Naive thymus-derived CD4-positive, alpha-beta T cell (primary cell): ENCODE results near the gene YAE1. TPM values are rescaled to one million over a fixed set of nuclear protein-coding genes. Genes with fewer than 3 reads are reported as not detected.
A peak's percentile ranks its signal among the peaks of the same experiment; 100 is the strongest.

ENCODE experiments used
- ATAC-seq: fragments of 150-1000 bp; cut with Tn5 transposase; 2 replicates; pipeline ENCODE4 v1.10.0; 2021; ENCODE audit warnings: mild to moderate bottlenecking, moderate library complexity
- CTCF ChIA-PET: fragments of 350-600 bp; sonication (Branson Sonifier 250); formaldehyde crosslinking; loops from one replicate; lab custom pipeline; 2021; ENCODE audit warnings: antibody characterized with exemption; lab: Charles Lee
- POLR2A ChIA-PET: fragments of 350-600 bp; sonication (Branson Sonifier 250); formaldehyde crosslinking; loops from one replicate; lab custom pipeline; 2021; ENCODE audit warnings: antibody characterized with exemption, inconsistent platforms; lab: Charles Lee
- DNase-seq, 9 donors: peaks; one replicate each; pipeline versions ENCODE4 v3.0.0 to v3.0.0-alpha.2; 2020 to 2022; ENCODE audit warnings: mixed read lengths in 1 of 9
- H3K27ac ChIP-seq: one replicate; pipeline ENCODE4 v1.7.0; 2013; ENCODE audit warnings: mild to moderate bottlenecking, low read depth, low read length, moderate library complexity
- H3K27me3 ChIP-seq, 2 donors: one replicate each; pipeline ENCODE4 v1.7.0; 2013; ENCODE audit warnings: low read length in 2 of 2, mild to moderate bottlenecking in 2 of 2, moderate library complexity in 2 of 2; ENCODE audit not compliant: control insufficient read depth in 2 of 2, insufficient read depth in 2 of 2
- H3K36me3 ChIP-seq, 3 experiments: 1 replicate in 2 of 3; 2 replicates in 1 of 3; pipeline ENCODE4 v1.7.0; 2013; ENCODE audit warnings: low read length in 3 of 3, mild to moderate bottlenecking in 3 of 3, moderate library complexity in 1 of 3; ENCODE audit not compliant: insufficient read depth in 3 of 3, control insufficient read depth in 2 of 3
- H3K4me1 ChIP-seq, 2 donors: one replicate each; pipeline ENCODE4 v1.7.0; 2013; ENCODE audit warnings: low read length in 2 of 2, mild to moderate bottlenecking in 2 of 2, moderate library complexity in 1 of 2; ENCODE audit not compliant: control insufficient read depth in 2 of 2, insufficient read depth in 2 of 2
- H3K4me3 ChIP-seq: 2 replicates; pipeline ENCODE4 v1.7.0; 2013; ENCODE audit warnings: mild to moderate bottlenecking, low read length
- H3K9me3 ChIP-seq, 3 experiments: 1 replicate in 2 of 3; 2 replicates in 1 of 3; pipeline ENCODE4 v1.7.0; 2013; ENCODE audit warnings: low read length in 3 of 3; ENCODE audit not compliant: control insufficient read depth in 2 of 3
- H3K27ac Mint-ChIP-seq, 9 donors: one replicate each; pipeline ENCODE4 v1.8.0; 2020 to 2022; ENCODE audit warnings: mixed read lengths in 9 of 9, mild to moderate bottlenecking in 8 of 9, moderate library complexity in 5 of 9, inconsistent platforms in 2 of 9
- H3K27me3 Mint-ChIP-seq, 5 donors: one replicate each; pipeline ENCODE4 v1.8.0; 2021 to 2022; ENCODE audit warnings: mixed read lengths in 5 of 5, mild to moderate bottlenecking in 1 of 5
- H3K36me3 Mint-ChIP-seq, 5 donors: one replicate each; pipeline ENCODE4 v1.8.0; 2020 to 2022; ENCODE audit warnings: mixed read lengths in 5 of 5, mild to moderate bottlenecking in 3 of 5, inconsistent platforms in 1 of 5
- H3K4me1 Mint-ChIP-seq, 7 donors: one replicate each; pipeline ENCODE4 v1.8.0; 2020 to 2022; ENCODE audit warnings: mixed read lengths in 7 of 7, mild to moderate bottlenecking in 3 of 7, inconsistent platforms in 1 of 7
- H3K4me3 Mint-ChIP-seq, 10 donors: one replicate each; pipeline ENCODE4 v1.8.0; 2020 to 2022; ENCODE audit warnings: mild to moderate bottlenecking in 10 of 10, mixed read lengths in 10 of 10, moderate library complexity in 6 of 10, inconsistent platforms in 2 of 10
- H3K9me3 Mint-ChIP-seq, 11 donors: one replicate each; pipeline ENCODE4 v1.8.0; 2020 to 2022; ENCODE audit warnings: mixed read lengths in 11 of 11, mild to moderate bottlenecking in 4 of 11, inconsistent platforms in 1 of 11, moderate library complexity in 1 of 11
- intact Hi-C, 2 donors: fragments of 100-400 bp; cut with micrococcal nuclease; formaldehyde crosslinking; loops; one replicate each; pipeline ENCODE4 v1.15.1; 2023
- polyA plus RNA-seq, 2 donors: library from polyadenylated mRNA; unstranded; fragments of 300-500 nt; fragmentation: Illumina TruSeq; gene quantifications; one replicate each; pipeline ENCODE4 v1.2.3, GENCODE V29; 2021
- total RNA-seq, 6 experiments: library from RNA in 5 of 6; stranded (reverse) in 5 of 6; gene quantifications; 1 replicate in 5 of 6; 2 replicates in 1 of 6; pipeline ENCODE4 v1.2.3 and lab custom pipeline; 2021 to 2026

YAE1 gene
- total and polyA plus RNA-seq, 7 experiments from 2014 or later = 10.2 to 34.2 (median 18.9) TPM

DNA sequence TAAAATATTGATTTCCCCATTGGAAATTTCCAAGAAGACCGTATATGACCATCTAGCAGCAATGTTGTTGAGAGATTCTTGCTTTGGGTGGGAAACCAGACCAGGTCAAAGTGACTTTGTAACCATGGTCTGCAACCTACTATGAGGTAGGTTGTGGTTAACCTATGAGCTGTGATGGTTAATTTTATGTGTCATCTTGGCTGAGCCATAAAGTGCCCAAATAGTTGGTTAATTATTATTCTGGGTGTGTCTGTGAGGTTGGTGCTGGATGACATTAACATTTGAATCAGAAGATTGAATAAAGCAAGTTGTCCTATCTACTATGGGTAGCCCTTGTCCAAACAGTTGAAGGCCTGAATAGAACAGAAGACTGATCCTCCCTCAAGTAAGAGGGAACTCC, 38.9 kb downstream of the YAE1 start:
- peak overlapping the region in 1 of 10 donors; percentile 11 for H3K4me3 Mint-ChIP-seq
- H3K27ac Mint-ChIP-seq = peak overlapping the region in 7 of 9 donors; percentile 60 to 90 (median 78)
- peaks cover 0 to 12% (median 4%) of the 10 kb centered on the region in 11 donors for H3K9me3 Mint-ChIP-seq
- DNase-seq (no peak), ATAC-seq (no peak)
- H3K36me3 ChIP-seq = no peaks in the 10 kb centered on the region
- H3K27me3 Mint-ChIP-seq = peaks cover 0 to 16% (median 6%) of the 10 kb centered on the region in 5 donors
- peaks cover 0 to 22% of the 10 kb centered on the region in 2 donors for H3K4me1 ChIP-seq
- H3K36me3 Mint-ChIP-seq = peaks cover 0 to 18% (median 4%) of the 10 kb centered on the region in 5 donors
- POLR2A ChIA-PET = interaction anchor here (0.8 to 1.8 kb wide), 4 partner anchors 16 to 1214 kb away, joined by 3 to 10 read pairs (median 4); partner anchors contain the start of gene RALA
- H3K9me3 ChIP-seq = no peaks in the 10 kb centered on the region
- intact Hi-C loops = loop anchor here in 1 of 2 donors (1.0 to 10.0 kb wide), 2 partner anchors 16 to 1430 kb away; partner anchors contain the start of gene STARD3NL
- H3K27ac ChIP-seq = peak overlapping the region; percentile 6
- H3K4me1 Mint-ChIP-seq = peaks cover 21 to 69% (median 59%) of the 10 kb centered on the region in 7 donors
- no peak overlapping the region for H3K4me3 ChIP-seq
- H3K27me3 ChIP-seq = no peaks in the 10 kb centered on the region
- CTCF ChIA-PET = interaction anchor here (0.7 to 1.2 kb wide), 2 partner anchors 12 to 25 kb away, joined by 3 to 7 read pairs; no protein-coding TSS in a partner anchor

DNA sequence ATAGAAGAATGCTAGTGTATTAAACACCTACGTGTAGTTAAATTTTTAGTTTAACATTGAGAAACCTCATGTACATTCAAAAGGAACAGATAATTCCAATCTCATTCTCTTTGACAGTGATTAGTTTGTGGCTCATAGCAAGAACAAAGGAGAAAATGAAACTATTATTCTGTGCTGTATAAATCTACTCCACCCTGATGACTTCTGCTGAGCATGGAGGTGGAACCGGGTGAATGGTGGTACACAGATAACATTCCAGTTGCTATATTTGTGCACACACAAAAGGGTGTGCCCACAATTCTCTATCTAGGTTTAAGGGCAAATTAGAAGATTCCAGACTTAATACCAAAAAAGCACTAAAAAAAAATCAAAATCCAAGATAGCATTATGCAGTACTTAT, 40.1 kb downstream of the YAE1 start:
- ChIA-PET CTCF (no interaction called here), POLR2A (interaction anchor here (1.5 to 1.8 kb wide), 2 partner anchors 9 to 16 kb away, joined by 6 to 8 read pairs; partner anchors contain the start of gene RALA)
- DNase-seq = no peak
- Histone ChIP-seq H3K9me3 (no peaks in the 10 kb centered on the region), H3K36me3 (no peaks in the 10 kb centered on the region), H3K4me1 (peaks cover 0 to 22% of the 10 kb centered on the region in 2 donors), H3K27me3 (no peaks in the 10 kb centered on the region), H3K4me3 (no peak overlapping the region), H3K27ac (no peak overlapping the region)
- peak overlapping the region in 9 of 10 donors; percentile 1 to 64 (median 36) for H3K4me3 Mint-ChIP-seq
- peak overlapping the region; percentile 21 to 90 (median 78) for H3K27ac Mint-ChIP-seq
- peaks cover 0 to 12% (median 4%) of the 10 kb centered on the region in 11 donors for H3K9me3 Mint-ChIP-seq
- peak; percentile 40 for ATAC-seq
- peaks cover 0 to 18% (median 4%) of the 10 kb centered on the region in 5 donors for H3K36me3 Mint-ChIP-seq
- H3K27me3 Mint-ChIP-seq = peaks cover 0 to 23% (median 10%) of the 10 kb centered on the region in 5 donors
- intact Hi-C loops = loop anchor here in 1 of 2 donors (10.0 kb wide), 1 partner anchor 1432 kb away; the partner anchor contains the start of gene STARD3NL
- H3K4me1 Mint-ChIP-seq = peaks cover 21 to 75% (median 65%) of the 10 kb centered on the region in 7 donors

DNA sequence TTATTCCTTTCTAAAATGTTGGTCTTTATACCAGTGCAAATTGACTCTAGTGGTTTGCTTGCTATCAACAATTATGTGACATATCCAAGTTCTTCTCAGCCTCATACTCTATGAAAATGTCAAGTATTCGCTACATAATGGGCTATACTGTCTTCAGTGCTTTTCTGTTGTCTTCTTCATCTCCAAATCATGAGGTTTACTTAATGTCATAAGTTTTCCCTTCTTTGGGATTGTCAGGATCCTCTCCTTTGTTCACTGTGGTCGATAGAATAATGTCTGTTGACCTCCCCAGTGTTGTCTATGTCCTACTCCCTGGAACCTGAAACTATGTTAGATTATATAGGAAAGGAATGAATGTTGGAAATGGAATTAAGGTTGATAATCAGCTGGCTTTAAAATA, 40.7 kb downstream of the YAE1 start:
- no peak for DNase-seq
- Histone ChIP-seq H3K27me3 (no peaks in the 10 kb centered on the region), H3K27ac (no peak overlapping the region), H3K9me3 (no peaks in the 10 kb centered on the region), H3K4me1 (peaks cover 0 to 22% of the 10 kb centered on the region in 2 donors), H3K4me3 (no peak overlapping the region), H3K36me3 (no peaks in the 10 kb centered on the region)
- ChIA-PET POLR2A (interaction anchor here (1.5 to 1.8 kb wide), 2 partner anchors 9 to 16 kb away, joined by 6 to 8 read pairs; partner anchors contain the start of gene RALA), CTCF (interaction anchor here (0.6 kb wide), 1 partner anchor 491 kb away, joined by 5 read pairs; no protein-coding TSS in a partner anchor)
- ATAC-seq = no peak
- Mint-ChIP-seq H3K27me3 (peaks cover 0 to 20% (median 10%) of the 10 kb centered on the region in 5 donors), H3K9me3 (peaks cover 0 to 12% (median 4%) of the 10 kb centered on the region in 11 donors), H3K36me3 (peaks cover 0 to 18% (median 4%) of the 10 kb centered on the region in 5 donors), H3K4me1 (peaks cover 21 to 75% (median 65%) of the 10 kb centered on the region in 7 donors), H3K4me3 (peak overlapping the region in 3 of 10 donors; percentile 10 to 40 (median 11)), H3K27ac (peak overlapping the region in 7 of 9 donors; percentile 12 to 89 (median 69))
- intact Hi-C loops = loop anchor here in 1 of 2 donors (10.0 kb wide), 1 partner anchor 1432 kb away; the partner anchor contains the start of gene STARD3NL

DNA sequence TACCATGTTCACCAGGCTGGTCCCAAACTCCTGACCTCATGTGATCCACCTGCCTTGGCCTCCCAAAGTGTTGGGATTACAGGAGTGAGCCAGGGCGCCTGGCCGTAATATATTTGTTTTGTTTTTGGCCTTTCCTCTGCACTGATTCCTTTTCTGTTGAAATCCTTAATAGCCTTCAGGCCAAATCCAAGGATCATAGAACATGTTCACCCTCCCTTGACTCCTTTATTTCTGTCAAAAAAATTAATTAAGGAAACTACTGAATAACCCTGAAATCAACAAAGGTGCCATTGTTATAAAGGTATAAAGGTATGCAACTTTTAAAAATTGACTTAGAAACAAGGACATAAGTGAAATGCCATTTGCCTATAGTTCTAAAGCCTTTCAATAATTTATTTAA, 41.7 kb downstream of the YAE1 start:
- H3K9me3 Mint-ChIP-seq = peaks cover 0 to 12% (median 4%) of the 10 kb centered on the region in 11 donors
- peak overlapping the region in 4 of 9 donors; percentile 30 to 77 (median 66) for H3K27ac Mint-ChIP-seq
- H3K4me1 ChIP-seq = peaks cover 0 to 22% of the 10 kb centered on the region in 2 donors
- H3K4me3 ChIP-seq = no peak overlapping the region
- ChIA-PET POLR2A (interaction anchor here (1.3 kb wide), 1 partner anchor 15 kb away, joined by 5 read pairs; no protein-coding TSS in a partner anchor), CTCF (no interaction called here)
- H3K27ac ChIP-seq = no peak overlapping the region
- no peak for ATAC-seq
- no peaks in the 10 kb centered on the region for H3K36me3 ChIP-seq
- H3K4me1 Mint-ChIP-seq = peaks cover 21 to 75% (median 65%) of the 10 kb centered on the region in 7 donors
- H3K4me3 Mint-ChIP-seq = peak overlapping the region in 8 of 10 donors; percentile 27 to 67 (median 44)
- H3K36me3 Mint-ChIP-seq = peaks cover 0 to 18% (median 7%) of the 10 kb centered on the region in 5 donors
- intact Hi-C loops = loop anchor here (2.0 to 10.0 kb wide), 2 partner anchors 15 to 1433 kb away; partner anchors contain the start of genes RALA (in 1 of the 2) and STARD3NL (in 1 of the 2)
- no peak for DNase-seq
- H3K27me3 ChIP-seq = no peaks in the 10 kb centered on the region
- peaks cover 0 to 20% (median 13%) of the 10 kb centered on the region in 5 donors for H3K27me3 Mint-ChIP-seq
- no peaks in the 10 kb centered on the region for H3K9me3 ChIP-seq

DNA sequence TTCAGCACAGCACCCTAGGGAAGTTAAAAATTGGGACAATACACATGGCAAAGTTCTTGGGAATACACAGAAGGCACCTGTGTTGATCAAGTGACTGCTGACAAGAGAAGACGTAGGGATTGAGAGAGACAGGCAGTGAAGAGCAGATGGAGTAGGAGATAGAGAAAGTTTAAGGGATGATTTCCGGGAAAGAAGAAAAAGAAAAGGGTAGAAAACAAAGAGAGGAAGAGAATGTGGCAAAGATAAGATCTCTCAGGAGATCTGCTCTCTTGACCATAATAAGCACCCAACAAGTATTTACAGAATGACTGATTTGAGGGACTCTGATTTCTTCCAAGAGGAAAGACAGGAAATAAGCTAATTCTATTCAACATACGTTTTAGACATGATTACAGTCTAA, 42.1 kb downstream of the YAE1 start:
- no peaks in the 10 kb centered on the region for H3K36me3 ChIP-seq
- ATAC-seq (no peak), DNase-seq (no peak)
- peak overlapping the region in 9 of 10 donors; percentile 1 to 67 (median 43) for H3K4me3 Mint-ChIP-seq
- no peak overlapping the region for H3K4me3 ChIP-seq
- CTCF ChIA-PET = no interaction called here
- peaks cover 0 to 12% (median 4%) of the 10 kb centered on the region in 11 donors for H3K9me3 Mint-ChIP-seq
- no peaks in the 10 kb centered on the region for H3K27me3 ChIP-seq
- no peak overlapping the region for H3K27ac ChIP-seq
- peak overlapping the region in 6 of 9 donors; percentile 30 to 77 (median 58) for H3K27ac Mint-ChIP-seq
- intact Hi-C loops = loop anchor here (2.0 to 10.0 kb wide), 2 partner anchors 15 to 1433 kb away; partner anchors contain the start of genes RALA (in 1 of the 2) and STARD3NL (in 1 of the 2)
- H3K4me1 ChIP-seq = peaks cover 0 to 22% of the 10 kb centered on the region in 2 donors
- POLR2A ChIA-PET = interaction anchor here (0.5 to 2.3 kb wide), 5 partner anchors 12 to 127 kb away, joined by 3 to 7 read pairs (median 4); no protein-coding TSS in a partner anchor
- peaks cover 21 to 75% (median 65%) of the 10 kb centered on the region in 7 donors for H3K4me1 Mint-ChIP-seq
- peaks cover 0 to 18% (median 7%) of the 10 kb centered on the region in 5 donors for H3K36me3 Mint-ChIP-seq
- H3K27me3 Mint-ChIP-seq = peaks cover 0 to 23% (median 15%) of the 10 kb centered on the region in 5 donors
- no peaks in the 10 kb centered on the region for H3K9me3 ChIP-seq
